8988T (cell line): ENCODE results near the gene NEK9.
"Not testable (repeated sequence)": the region's sequence is repeated elsewhere in the genome, so short reads cannot be mapped to it uniquely, and the experiment has no call there.

Experiments used
- DNase-seq: peaks from one replicate; pipeline ENCODE4 v3.0.0; 2011

Gene NEK9

GRCh38 chr14:75126679-75127473 is at the start of gene NEK9:
Gene NEK9 (minus strand): TSS chr14:75127048. CDS start chr14:75126921, 127 bp downstream.
- DNase-seq: no peak

GRCh38 chr14:75176142-75176820 is 49.4 kb upstream of the NEK9 start, which contains the start of gene TMED10:
Gene TMED10 (minus strand): TSS chr14:75176612. CDS start chr14:75176579, 33 bp downstream.
- DNase-seq: peak; percentile 73

- no peak for DNase-seq
These were observed 48.9 kb upstream of the NEK9 start for GRCh38 chr14:75175677-75176141.

GRCh38 chr14:75174066-75174465 is 47.2 kb upstream of the NEK9 start:
- DNase-seq: no peak

GRCh38 chr14:75170772-75171171 is 43.9 kb upstream of the NEK9 start:
- DNase-seq: no peak

GRCh38 chr14:75168586-75169335 is 41.9 kb upstream of the NEK9 start:
- no peak for DNase-seq

GRCh38 chr14:75167325-75167724 is 40.5 kb upstream of the NEK9 start:
- DNase-seq: no peak

- no peak for DNase-seq
These were observed 38.9 kb upstream of the NEK9 start for GRCh38 chr14:75165586-75166391.

- no peak for DNase-seq
These were observed 38.0 kb upstream of the NEK9 start for GRCh38 chr14:75164809-75165208.

- DNase-seq: no peak
These were observed 36.8 kb upstream of the NEK9 start for GRCh38 chr14:75163677-75164076.

GRCh38 chr14:75162631-75163030 is 35.8 kb upstream of the NEK9 start:
- DNase-seq: no peak

- no peak for DNase-seq
These were observed 32.2 kb upstream of the NEK9 start for GRCh38 chr14:75158843-75159614.

- DNase-seq: no peak
These were observed 30.1 kb upstream of the NEK9 start for GRCh38 chr14:75156901-75157300.

GRCh38 chr14:75156111-75156510 is 29.3 kb upstream of the NEK9 start:
- no peak for DNase-seq

GRCh38 chr14:75155169-75155568 is 28.3 kb upstream of the NEK9 start:
- no peak for DNase-seq

- DNase-seq: no peak
These were observed 26.4 kb upstream of the NEK9 start for GRCh38 chr14:75153295-75153694.

- no peak for DNase-seq
These were observed 25.0 kb upstream of the NEK9 start for GRCh38 chr14:75151851-75152250.

GRCh38 chr14:75150637-75151036 is 23.8 kb upstream of the NEK9 start:
- DNase-seq: not testable (repeated sequence)

- no peak for DNase-seq
These were observed 23.3 kb upstream of the NEK9 start for GRCh38 chr14:75150150-75150549.

- DNase-seq: no peak
These were observed 20.7 kb upstream of the NEK9 start for GRCh38 chr14:75147423-75148071.

GRCh38 chr14:75144944-75145343 is 18.1 kb upstream of the NEK9 start:
- DNase-seq: no peak
